Glutamatergic neuron (in vitro differentiated cells): ENCODE results near the gene EDN1. TPM values are rescaled to one million over a fixed set of nuclear protein-coding genes. Genes with fewer than 3 reads are reported as not detected.

Source experiments
- DNase-seq: peaks from one replicate; pipeline ENCODE4 v3.0.0; 2022
- H3K27ac Mint-ChIP-seq: one replicate; pipeline ENCODE4 v1.8.0; 2020; ENCODE audit warnings: mild to moderate bottlenecking, mixed read lengths, inconsistent platforms; ENCODE audit not compliant: unreplicated experiment
- H3K27me3 Mint-ChIP-seq: one replicate; pipeline ENCODE4 v1.8.0; 2020; ENCODE audit warnings: mild to moderate bottlenecking, moderate library complexity, mixed read lengths, inconsistent platforms; ENCODE audit not compliant: unreplicated experiment
- H3K36me3 Mint-ChIP-seq: one replicate; pipeline ENCODE4 v1.8.0; 2020; ENCODE audit warnings: mild to moderate bottlenecking, mixed read lengths, inconsistent platforms; ENCODE audit not compliant: unreplicated experiment
- H3K4me1 Mint-ChIP-seq: one replicate; pipeline ENCODE4 v1.8.0; 2020; ENCODE audit warnings: mild to moderate bottlenecking, low read depth, mixed read lengths, inconsistent platforms; ENCODE audit not compliant: unreplicated experiment
- H3K4me3 Mint-ChIP-seq: one replicate; pipeline ENCODE4 v1.8.0; 2020; ENCODE audit warnings: mild to moderate bottlenecking, mixed read lengths, inconsistent platforms; ENCODE audit not compliant: unreplicated experiment
- H3K9me3 Mint-ChIP-seq: one replicate; pipeline ENCODE4 v1.8.0; 2020; ENCODE audit warnings: mild to moderate bottlenecking, moderate library complexity, mixed read lengths, inconsistent platforms; ENCODE audit not compliant: unreplicated experiment
- total RNA-seq: library from RNA; stranded (reverse); fragmentation: NEBNext Ultra II Directional; extraction: Animal tissue kit (Norgen Biotek cat#: 25700); gene quantifications from one replicate; pipeline ENCODE4 v1.2.1, GENCODE V29; 2021; ENCODE audit not compliant: unreplicated experiment
- TF ChIP-seq, protein P1 (sequence below): fragments of 200-600 bp; sonication (generic); IDR thresholded peaks from one replicate; pipeline ENCODE4 v1.5.0; 2021; ENCODE audit not compliant: partially characterized antibody, unreplicated experiment

The EDN1 gene
- total RNA-seq, 1 donor from 2014 or later, result 0.54 TPM

DNA sequence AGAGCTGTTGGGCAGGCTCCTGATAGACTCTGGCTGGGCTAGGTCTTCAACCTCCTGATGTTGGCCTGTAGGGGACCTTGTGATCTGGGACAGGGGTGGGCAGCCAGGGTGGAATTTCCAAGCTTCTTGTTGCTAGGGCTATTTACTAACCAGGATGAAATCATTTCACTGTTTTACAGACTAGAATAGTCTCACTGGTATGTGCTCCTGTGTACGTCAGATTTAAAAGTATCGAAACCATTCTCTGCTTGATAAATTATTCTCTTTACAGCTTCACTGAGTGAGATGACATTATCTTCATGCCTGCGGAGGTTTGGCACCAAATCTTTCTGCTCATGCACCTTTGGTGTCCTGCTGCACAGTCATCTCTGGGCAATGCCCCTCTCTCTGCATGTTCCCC, 10.9 kb downstream of the EDN1 start:
- H3K27me3 Mint-ChIP-seq, result no peaks in the 10 kb centered on the region

DNA sequence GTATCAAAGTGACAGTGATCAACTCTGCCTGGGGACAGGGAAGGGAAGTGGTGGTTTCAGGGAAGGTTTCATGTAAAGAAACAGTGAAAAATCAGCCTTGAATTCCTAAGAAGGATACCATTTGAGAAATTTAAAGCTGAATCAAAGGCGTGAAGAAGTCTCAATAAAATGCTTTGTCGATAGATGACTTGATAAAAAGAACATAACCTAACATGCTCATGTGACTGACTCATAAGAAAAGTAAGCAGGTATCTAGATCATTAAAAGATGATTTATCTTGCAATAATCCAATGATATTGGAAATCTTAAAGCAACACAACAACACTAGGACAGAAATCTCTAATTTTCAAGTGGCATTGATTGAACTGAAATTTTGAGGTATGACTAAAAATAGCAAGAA, 14.3 kb downstream of the EDN1 start:
- TF ChIP-seq, protein P1, sequence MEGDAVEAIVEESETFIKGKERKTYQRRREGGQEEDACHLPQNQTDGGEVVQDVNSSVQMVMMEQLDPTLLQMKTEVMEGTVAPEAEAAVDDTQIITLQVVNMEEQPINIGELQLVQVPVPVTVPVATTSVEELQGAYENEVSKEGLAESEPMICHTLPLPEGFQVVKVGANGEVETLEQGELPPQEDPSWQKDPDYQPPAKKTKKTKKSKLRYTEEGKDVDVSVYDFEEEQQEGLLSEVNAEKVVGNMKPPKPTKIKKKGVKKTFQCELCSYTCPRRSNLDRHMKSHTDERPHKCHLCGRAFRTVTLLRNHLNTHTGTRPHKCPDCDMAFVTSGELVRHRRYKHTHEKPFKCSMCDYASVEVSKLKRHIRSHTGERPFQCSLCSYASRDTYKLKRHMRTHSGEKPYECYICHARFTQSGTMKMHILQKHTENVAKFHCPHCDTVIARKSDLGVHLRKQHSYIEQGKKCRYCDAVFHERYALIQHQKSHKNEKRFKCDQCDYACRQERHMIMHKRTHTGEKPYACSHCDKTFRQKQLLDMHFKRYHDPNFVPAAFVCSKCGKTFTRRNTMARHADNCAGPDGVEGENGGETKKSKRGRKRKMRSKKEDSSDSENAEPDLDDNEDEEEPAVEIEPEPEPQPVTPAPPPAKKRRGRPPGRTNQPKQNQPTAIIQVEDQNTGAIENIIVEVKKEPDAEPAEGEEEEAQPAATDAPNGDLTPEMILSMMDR, result no peak
- no peak overlapping the region for H3K4me3 Mint-ChIP-seq
- H3K9me3 Mint-ChIP-seq, result no peaks in the 10 kb centered on the region
- DNase-seq, result no peak
- no peak overlapping the region for H3K27ac Mint-ChIP-seq
- no peaks in the 10 kb centered on the region for H3K36me3 Mint-ChIP-seq
- H3K27me3 Mint-ChIP-seq, result no peaks in the 10 kb centered on the region
- no peaks in the 10 kb centered on the region for H3K4me1 Mint-ChIP-seq

More for the DNA sequence above, 10.9 kb downstream of the EDN1 start:
- no peak overlapping the region for H3K4me3 Mint-ChIP-seq
- no peaks in the 10 kb centered on the region for H3K36me3 Mint-ChIP-seq
- no peak for DNase-seq
- H3K4me1 Mint-ChIP-seq, result peaks cover 6% of the 10 kb centered on the region
- no peaks in the 10 kb centered on the region for H3K9me3 Mint-ChIP-seq
- TF ChIP-seq, protein P1, result no peak
- no peak overlapping the region for H3K27ac Mint-ChIP-seq

DNA sequence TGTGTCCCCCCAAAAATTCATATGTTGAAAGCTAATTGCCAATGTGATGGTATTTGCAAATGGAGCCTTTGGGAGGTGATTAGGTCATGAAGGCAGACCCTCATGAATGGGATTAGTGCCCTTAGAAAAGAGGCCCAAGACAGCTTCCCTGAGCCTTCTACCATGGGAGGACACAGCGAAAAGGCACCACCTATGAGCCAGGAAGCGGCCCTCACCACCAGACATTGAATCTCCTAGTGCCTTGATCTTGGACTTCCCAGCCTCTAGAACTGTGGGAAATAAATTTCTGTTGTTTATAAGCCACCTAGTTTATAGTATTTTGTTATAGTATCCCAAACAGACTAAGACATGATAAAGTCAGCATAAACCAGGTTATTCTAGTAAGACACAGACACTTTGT, 18.9 kb downstream of the EDN1 start:
- H3K9me3 Mint-ChIP-seq, result no peaks in the 10 kb centered on the region
- H3K36me3 Mint-ChIP-seq, result no peaks in the 10 kb centered on the region
- TF ChIP-seq, protein P1, result no peak
- no peak overlapping the region for H3K27ac Mint-ChIP-seq
- H3K4me1 Mint-ChIP-seq, result no peaks in the 10 kb centered on the region
- DNase-seq, result no peak
- no peaks in the 10 kb centered on the region for H3K27me3 Mint-ChIP-seq
- H3K4me3 Mint-ChIP-seq, result no peak overlapping the region

DNA sequence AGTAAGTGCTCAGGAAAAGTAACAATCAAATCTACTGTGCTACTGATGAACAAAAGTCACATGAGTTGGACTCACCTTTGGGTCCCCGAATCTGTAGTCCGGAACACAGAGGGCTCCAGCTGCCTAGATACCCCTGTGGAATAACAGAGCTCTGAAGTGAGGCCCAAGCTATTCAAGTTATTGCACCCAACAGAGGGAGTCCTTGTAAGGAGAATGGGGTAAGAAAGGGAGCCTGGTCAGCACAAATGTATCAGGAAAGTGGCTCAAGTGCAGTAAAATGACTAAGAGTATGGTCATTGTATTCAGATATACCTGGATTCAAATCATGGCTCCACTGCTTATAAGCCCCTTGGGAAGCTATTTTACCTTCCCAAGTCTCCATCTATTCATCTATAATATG, 20.9 kb downstream of the EDN1 start:
- no peak for DNase-seq
- TF ChIP-seq, protein P1, result no peak
- Mint-ChIP-seq H3K4me1 (no peaks in the 10 kb centered on the region), H3K27me3 (no peaks in the 10 kb centered on the region), H3K9me3 (peaks cover 2% of the 10 kb centered on the region), H3K36me3 (no peaks in the 10 kb centered on the region), H3K4me3 (no peak overlapping the region), H3K27ac (no peak overlapping the region)

DNA sequence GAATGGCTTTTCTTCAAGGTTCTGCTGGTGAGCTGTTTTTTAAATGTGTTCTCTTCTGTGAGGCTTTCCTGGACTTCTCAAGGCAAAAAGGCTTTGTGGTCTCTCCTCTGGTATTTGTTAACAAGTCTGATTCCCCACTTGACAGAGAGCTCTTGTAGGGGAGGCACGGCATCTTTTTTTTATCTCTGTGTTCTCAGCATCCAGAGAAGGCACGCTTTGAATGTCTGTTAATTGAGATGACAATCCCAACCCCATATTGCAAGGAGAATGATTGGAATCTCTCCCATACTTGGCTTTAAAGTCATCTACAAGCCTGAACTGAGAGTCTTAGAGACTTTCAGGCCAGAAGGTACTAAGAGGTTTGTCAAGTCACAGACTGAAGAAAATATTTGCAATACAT, 22.6 kb downstream of the EDN1 start:
- Mint-ChIP-seq H3K27ac (no peak overlapping the region), H3K36me3 (no peaks in the 10 kb centered on the region)
- no peak for DNase-seq

More for the DNA sequence above, 22.6 kb downstream of the EDN1 start:
- peaks cover 2% of the 10 kb centered on the region for H3K9me3 Mint-ChIP-seq
- no peaks in the 10 kb centered on the region for H3K4me1 Mint-ChIP-seq
- TF ChIP-seq, protein P1, result no peak
- H3K4me3 Mint-ChIP-seq, result no peak overlapping the region
- no peaks in the 10 kb centered on the region for H3K27me3 Mint-ChIP-seq
